ENCODE results near the gene GRIN3A.

GRIN3A gene

DNA sequence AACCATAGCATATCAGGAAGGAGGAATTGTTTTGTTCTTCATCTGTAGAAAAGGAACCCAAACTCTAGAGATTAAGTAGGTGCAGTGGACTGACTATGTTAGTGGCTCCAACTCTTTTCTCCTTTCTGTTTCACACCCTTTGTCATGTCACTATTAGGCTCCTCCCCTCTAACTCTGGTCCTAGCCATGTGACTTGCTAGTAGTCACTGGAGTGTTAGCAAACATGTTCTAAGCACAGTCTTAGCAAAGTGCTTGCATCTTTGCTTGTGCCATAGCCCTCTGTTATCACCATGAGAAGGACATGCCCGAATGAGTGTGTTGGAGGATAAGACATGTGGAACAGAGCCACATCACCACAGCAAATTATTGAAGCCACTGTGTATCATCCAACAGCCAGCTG is 88.3 kb downstream of the GRIN3A start:
- H4K8ac ChIP-seq (ENCODE audit: low read depth, low read length) = no peak overlapping the region
- H4K91ac ChIP-seq (ENCODE audit: low read depth, low read length, poor library complexity) = no peak overlapping the region
- H3K14ac ChIP-seq (ENCODE audit: low read length) = no peak overlapping the region
- no peak overlapping the region for H2AFZ ChIP-seq (ENCODE audit: low read length)
- no peak overlapping the region for H3K9ac ChIP-seq (ENCODE audit: low read depth, low read length, poor library complexity)
- no peak overlapping the region for H3K4me2 ChIP-seq (ENCODE audit: insufficient read depth, low read length, poor library complexity, severe bottlenecking)
- no peak overlapping the region for H2BK120ac ChIP-seq (ENCODE audit: low read depth, low read length)
- no peak overlapping the region for H3K4me3 ChIP-seq (ENCODE audit: low read length in 2 of 2)
- no peak for DNase-seq (ENCODE audit: low spot score)
- H3K23ac ChIP-seq (ENCODE audit: low read depth, low read length, poor library complexity) = no peak overlapping the region
- no peak overlapping the region for H2BK12ac ChIP-seq (ENCODE audit: low read length)
- H3K27ac ChIP-seq (replicated peaks; ENCODE audit: low read length) = no peak overlapping the region
- H3K4me1 ChIP-seq (ENCODE audit: control insufficient read depth in 2 of 2, insufficient read depth in 1 of 2, low read depth in 1 of 2, low read length in 2 of 2) = peaks cover 0 to 2% of the 10 kb centered on the region in 2 donors
- H3K79me1 ChIP-seq (ENCODE audit: low read depth, low read length) = no peaks in the 10 kb centered on the region
- no peak overlapping the region for H2BK15ac ChIP-seq (ENCODE audit: low read length)
- no peaks in the 10 kb centered on the region for H3K27me3 ChIP-seq (ENCODE audit: control insufficient read depth in 3 of 3, insufficient read depth in 3 of 3, low read depth in 1 of 3, low read length in 3 of 3)
- no peak overlapping the region for H3K4ac ChIP-seq (ENCODE audit: low read length)
- H2AK5ac ChIP-seq (ENCODE audit: low read depth, low read length) = no peak overlapping the region
- H3K36me3 ChIP-seq (replicated peaks in 1 of 2; ENCODE audit: control insufficient read depth in 2 of 2, insufficient read depth in 2 of 2, low read length in 2 of 2) = no peaks in the 10 kb centered on the region
- no CpG with 5 or more reads among the region's 1 CpG for WGBS, 2 donors (ENCODE audit: extremely low coverage in 2 of 2, insufficient read length in 2 of 2, insufficient replicate concordance in 1 of 2)
- H3K9me3 ChIP-seq (replicated peaks in 1 of 2; ENCODE audit: control insufficient read depth in 2 of 2, insufficient read depth in 1 of 2, low read depth in 1 of 2, low read length in 2 of 2) = no peaks in the 10 kb centered on the region
- no peak overlapping the region for H3K18ac ChIP-seq (ENCODE audit: low read length)
- no peak overlapping the region for H2BK5ac ChIP-seq (ENCODE audit: low read length)

DNA sequence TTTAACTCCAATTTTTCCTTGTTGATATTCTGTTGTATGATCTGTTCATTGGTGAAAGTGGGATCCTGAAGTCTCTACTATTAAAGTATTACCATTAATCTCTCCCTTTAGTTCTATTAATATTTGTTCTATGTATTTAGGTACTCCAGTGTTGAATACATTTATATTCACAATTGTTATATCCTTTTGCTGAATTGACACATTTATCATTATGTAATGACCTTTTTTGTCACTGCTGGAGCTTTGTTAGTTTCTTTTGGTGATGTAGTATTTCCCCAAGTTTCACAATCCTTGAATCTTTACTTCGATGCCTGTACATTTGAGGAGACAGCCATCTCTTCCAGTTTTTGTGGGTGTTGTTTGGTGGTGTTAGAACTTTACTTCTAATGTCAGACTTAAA is 90.0 kb downstream of the GRIN3A start:
- no peak overlapping the region for H3K4ac ChIP-seq (ENCODE audit: low read length)
- DNase-seq (ENCODE audit: low spot score) = no peak
- no peak overlapping the region for H3K9ac ChIP-seq (ENCODE audit: low read depth, low read length, poor library complexity)
- H3K4me2 ChIP-seq (ENCODE audit: insufficient read depth, low read length, poor library complexity, severe bottlenecking) = no peak overlapping the region
- no peaks in the 10 kb centered on the region for H3K36me3 ChIP-seq (replicated peaks in 1 of 2; ENCODE audit: control insufficient read depth in 2 of 2, insufficient read depth in 2 of 2, low read length in 2 of 2)
- WGBS, 2 donors (ENCODE audit: extremely low coverage in 2 of 2, insufficient read length in 2 of 2, insufficient replicate concordance in 1 of 2) = no CpG with 5 or more reads among the region's 1 CpG
- peaks cover 0 to 2% of the 10 kb centered on the region in 2 donors for H3K4me1 ChIP-seq (ENCODE audit: control insufficient read depth in 2 of 2, insufficient read depth in 1 of 2, low read depth in 1 of 2, low read length in 2 of 2)
- H4K91ac ChIP-seq (ENCODE audit: low read depth, low read length, poor library complexity) = no peak overlapping the region
- no peak overlapping the region for H2BK5ac ChIP-seq (ENCODE audit: low read length)
- H3K14ac ChIP-seq (ENCODE audit: low read length) = no peak overlapping the region
- no peak overlapping the region for H2BK120ac ChIP-seq (ENCODE audit: low read depth, low read length)
- no peak overlapping the region for H3K18ac ChIP-seq (ENCODE audit: low read length)
- no peak overlapping the region for H3K27ac ChIP-seq (replicated peaks; ENCODE audit: low read length)
- H3K23ac ChIP-seq (ENCODE audit: low read depth, low read length, poor library complexity) = no peak overlapping the region
- H3K27me3 ChIP-seq (ENCODE audit: control insufficient read depth in 3 of 3, insufficient read depth in 3 of 3, low read depth in 1 of 3, low read length in 3 of 3) = no peaks in the 10 kb centered on the region
- H3K79me1 ChIP-seq (ENCODE audit: low read depth, low read length) = no peaks in the 10 kb centered on the region
- no peak overlapping the region for H2AK5ac ChIP-seq (ENCODE audit: low read depth, low read length)
- no peaks in the 10 kb centered on the region for H3K9me3 ChIP-seq (replicated peaks in 1 of 2; ENCODE audit: control insufficient read depth in 2 of 2, insufficient read depth in 1 of 2, low read depth in 1 of 2, low read length in 2 of 2)
- H2BK15ac ChIP-seq (ENCODE audit: low read length) = no peak overlapping the region
- no peak overlapping the region for H3K4me3 ChIP-seq (ENCODE audit: low read length in 2 of 2)
- H2AFZ ChIP-seq (ENCODE audit: low read length) = no peak overlapping the region
- H4K8ac ChIP-seq (ENCODE audit: low read depth, low read length) = no peak overlapping the region
- no peak overlapping the region for H2BK12ac ChIP-seq (ENCODE audit: low read length)

DNA sequence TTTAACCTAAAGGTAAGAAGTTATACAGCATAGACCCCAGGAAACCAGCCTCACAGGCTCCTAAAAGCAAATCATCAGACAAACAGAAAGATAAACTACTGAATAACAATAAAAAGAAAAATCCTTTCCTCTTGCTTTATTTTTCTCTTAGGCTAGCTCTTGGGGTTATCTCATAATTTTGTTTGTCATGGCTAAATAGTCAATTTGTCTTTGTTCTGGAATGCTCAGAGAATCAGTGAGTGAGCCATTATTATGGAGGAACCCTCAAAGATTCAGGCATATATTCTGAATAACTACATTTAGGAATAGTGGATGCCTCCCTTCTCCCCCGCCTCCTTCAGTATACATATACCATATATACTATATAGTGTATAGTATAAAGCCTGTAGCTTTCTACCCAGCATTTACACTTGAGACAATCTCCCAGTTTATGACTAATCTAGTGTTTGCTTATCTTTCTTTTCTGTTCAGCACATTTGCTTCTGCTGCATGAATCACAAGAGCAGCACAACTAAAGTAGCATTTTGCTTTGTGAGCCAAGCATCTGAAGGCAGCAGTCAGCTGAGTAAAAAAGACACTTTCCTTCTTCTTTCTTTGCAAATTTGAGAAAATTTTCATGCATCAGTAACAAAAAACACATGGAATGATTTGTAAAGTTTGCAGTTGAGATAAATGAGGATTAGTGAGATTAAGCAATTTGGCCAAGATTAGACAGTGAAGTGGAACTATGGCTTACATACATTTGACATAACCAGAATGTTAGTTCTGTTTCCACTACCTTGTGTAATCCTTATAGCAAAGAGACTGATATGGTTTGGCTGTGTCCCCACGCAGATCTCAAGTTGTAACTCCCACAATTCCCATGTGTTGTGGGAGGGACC is 98.4 kb downstream of the GRIN3A start:
- Histone ChIP-seq H3K4me2 (ENCODE audit: insufficient read depth, low read length, poor library complexity, severe bottlenecking) (no peak overlapping the region), H3K4me3 (ENCODE audit: low read length in 2 of 2) (no peak overlapping the region), H2BK120ac (ENCODE audit: low read depth, low read length) (no peak overlapping the region), H2BK15ac (ENCODE audit: low read length) (no peak overlapping the region), H3K9me3 (replicated peaks in 1 of 2; ENCODE audit: control insufficient read depth in 2 of 2, insufficient read depth in 1 of 2, low read depth in 1 of 2, low read length in 2 of 2) (no peaks in the 10 kb centered on the region), H3K27ac (replicated peaks; ENCODE audit: low read length) (no peak overlapping the region), H3K23ac (ENCODE audit: low read depth, low read length, poor library complexity) (no peak overlapping the region), H4K91ac (ENCODE audit: low read depth, low read length, poor library complexity) (no peak overlapping the region), H2AK5ac (ENCODE audit: low read depth, low read length) (no peak overlapping the region), H3K27me3 (ENCODE audit: control insufficient read depth in 3 of 3, insufficient read depth in 3 of 3, low read depth in 1 of 3, low read length in 3 of 3) (no peaks in the 10 kb centered on the region), H2BK5ac (ENCODE audit: low read length) (no peak overlapping the region), H2BK12ac (ENCODE audit: low read length) (no peak overlapping the region), H3K14ac (ENCODE audit: low read length) (no peak overlapping the region), H3K4ac (ENCODE audit: low read length) (no peak overlapping the region), H3K4me1 (ENCODE audit: control insufficient read depth in 2 of 2, insufficient read depth in 1 of 2, low read depth in 1 of 2, low read length in 2 of 2) (no peaks in the 10 kb centered on the region), H4K8ac (ENCODE audit: low read depth, low read length) (no peak overlapping the region), H2AFZ (ENCODE audit: low read length) (no peak overlapping the region), H3K18ac (ENCODE audit: low read length) (no peak overlapping the region), H3K79me1 (ENCODE audit: low read depth, low read length) (no peaks in the 10 kb centered on the region), H3K36me3 (replicated peaks in 1 of 2; ENCODE audit: control insufficient read depth in 2 of 2, insufficient read depth in 2 of 2, low read length in 2 of 2) (no peaks in the 10 kb centered on the region), H3K9ac (ENCODE audit: low read depth, low read length, poor library complexity) (no peak overlapping the region)
- no CpG with 5 or more reads among the region's 2 CpGs for WGBS, 2 donors (ENCODE audit: extremely low coverage in 2 of 2, insufficient read length in 2 of 2, insufficient replicate concordance in 1 of 2)
- no peak for DNase-seq (ENCODE audit: low spot score)

DNA sequence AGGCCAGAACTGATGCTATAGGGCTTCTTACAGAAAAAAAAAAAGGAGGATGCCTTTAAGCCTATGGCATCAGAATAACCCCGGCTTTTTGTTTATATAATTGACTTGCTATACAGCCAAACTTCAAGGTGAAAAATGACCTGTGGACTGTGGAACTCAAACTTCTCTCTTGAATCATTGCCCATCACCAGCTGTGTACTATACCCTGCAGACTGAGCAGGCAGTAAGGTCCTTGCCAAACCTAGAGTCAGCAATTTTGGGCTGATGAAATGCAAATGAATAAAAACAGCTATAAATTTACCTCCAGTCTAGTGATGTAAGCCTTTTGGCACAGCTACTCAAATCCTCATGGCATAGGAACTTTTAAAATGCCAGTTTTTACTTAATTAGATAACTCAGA is 99.1 kb downstream of the GRIN3A start:
- H2BK15ac ChIP-seq (ENCODE audit: low read length) = no peak overlapping the region
- no peak overlapping the region for H3K4me3 ChIP-seq (ENCODE audit: low read length in 2 of 2)
- no peak overlapping the region for H3K18ac ChIP-seq (ENCODE audit: low read length)
- no peaks in the 10 kb centered on the region for H3K79me1 ChIP-seq (ENCODE audit: low read depth, low read length)
- H3K27ac ChIP-seq (replicated peaks; ENCODE audit: low read length) = no peak overlapping the region
- H3K9ac ChIP-seq (ENCODE audit: low read depth, low read length, poor library complexity) = no peak overlapping the region
- no peak overlapping the region for H2AK5ac ChIP-seq (ENCODE audit: low read depth, low read length)
- no peaks in the 10 kb centered on the region for H3K27me3 ChIP-seq (ENCODE audit: control insufficient read depth in 3 of 3, insufficient read depth in 3 of 3, low read depth in 1 of 3, low read length in 3 of 3)
- H3K4me2 ChIP-seq (ENCODE audit: insufficient read depth, low read length, poor library complexity, severe bottlenecking) = no peak overlapping the region
- WGBS, 2 donors (ENCODE audit: extremely low coverage in 2 of 2, insufficient read length in 2 of 2, insufficient replicate concordance in 1 of 2) = no CpG with 5 or more reads among the region's 1 CpG
- no peaks in the 10 kb centered on the region for H3K4me1 ChIP-seq (ENCODE audit: control insufficient read depth in 2 of 2, insufficient read depth in 1 of 2, low read depth in 1 of 2, low read length in 2 of 2)
- H3K14ac ChIP-seq (ENCODE audit: low read length) = no peak overlapping the region
- H4K91ac ChIP-seq (ENCODE audit: low read depth, low read length, poor library complexity) = no peak overlapping the region
- no peak overlapping the region for H2BK5ac ChIP-seq (ENCODE audit: low read length)
- H3K4ac ChIP-seq (ENCODE audit: low read length) = no peak overlapping the region
- no peak overlapping the region for H3K23ac ChIP-seq (ENCODE audit: low read depth, low read length, poor library complexity)
- H3K9me3 ChIP-seq (replicated peaks in 1 of 2; ENCODE audit: control insufficient read depth in 2 of 2, insufficient read depth in 1 of 2, low read depth in 1 of 2, low read length in 2 of 2) = no peaks in the 10 kb centered on the region
- H2AFZ ChIP-seq (ENCODE audit: low read length) = no peak overlapping the region
- no peaks in the 10 kb centered on the region for H3K36me3 ChIP-seq (replicated peaks in 1 of 2; ENCODE audit: control insufficient read depth in 2 of 2, insufficient read depth in 2 of 2, low read length in 2 of 2)
- H2BK12ac ChIP-seq (ENCODE audit: low read length) = no peak overlapping the region
- no peak overlapping the region for H4K8ac ChIP-seq (ENCODE audit: low read depth, low read length)
- no peak for DNase-seq (ENCODE audit: low spot score)
- no peak overlapping the region for H2BK120ac ChIP-seq (ENCODE audit: low read depth, low read length)

All from neuronal stem cell (in vitro differentiated cells).